Stimulated activated CD8-positive, alpha-beta memory T cell treated with anti-CD3 and anti-CD28 coated beads, Interleukin-4, amount 100 ng/mL, for 4 hours (primary cell): ENCODE results near the gene SPEG.

Experiments used
- DNase-seq, 2 donors: peaks; one replicate each; pipeline ENCODE4 v3.0.0-alpha.2; 2020; ENCODE audit warnings: low read depth in 2 of 2, low spot score in 1 of 2

Gene SPEG

GRCh38 chr2:219526320-219527075 is 91.9 kb downstream of the SPEG start:
- DNase-seq, result no peak

- DNase-seq, result no peak
These were observed 92.4 kb downstream of the SPEG start for GRCh38 chr2:219527076-219527394.

- no peak for DNase-seq
These were observed 92.8 kb downstream of the SPEG start for GRCh38 chr2:219527472-219527871.

GRCh38 chr2:219530048-219530963 is 95.7 kb downstream of the SPEG start:
- peak; percentile 65 to 77 for DNase-seq

- DNase-seq, result no peak
These were observed 97.2 kb downstream of the SPEG start for GRCh38 chr2:219531639-219532377.

GRCh38 chr2:219532378-219532649 is 97.7 kb downstream of the SPEG start:
- no peak for DNase-seq

- no peak for DNase-seq
These were observed 99.5 kb downstream of the SPEG start for GRCh38 chr2:219533930-219534661.

GRCh38 chr2:219536425-219536824 is 101.8 kb downstream of the SPEG start:
- no peak for DNase-seq

GRCh38 chr2:219536967-219537366 is 102.3 kb downstream of the SPEG start:
- no peak for DNase-seq

GRCh38 chr2:219537657-219538488 is 103.2 kb downstream of the SPEG start:
- DNase-seq, result no peak

GRCh38 chr2:219538504-219538951 is 103.9 kb downstream of the SPEG start:
- DNase-seq, result no peak

GRCh38 chr2:219538956-219539788 is 104.5 kb downstream of the SPEG start:
- DNase-seq, result no peak

- DNase-seq, result no peak
These were observed 105.5 kb downstream of the SPEG start for GRCh38 chr2:219539926-219540678.

- no peak for DNase-seq
These were observed 106.3 kb downstream of the SPEG start for GRCh38 chr2:219540784-219541504.

- peak; percentile 69 to 75 for DNase-seq
These were observed 107.1 kb downstream of the SPEG start for GRCh38 chr2:219541611-219542180.

GRCh38 chr2:219542931-219543595 is 108.4 kb downstream of the SPEG start:
- no peak for DNase-seq
